Central memory CD4-positive, alpha-beta T cell (primary cell): ENCODE results near the gene LAMA5.

Source experiments
- DNase-seq: peaks from one replicate; pipeline ENCODE4 v3.0.0; 2022

The LAMA5 gene

GRCh38 chr20:62342910-62343309 is 24.2 kb downstream of the LAMA5 start:
- no peak for DNase-seq

GRCh38 chr20:62339647-62340062 is 27.5 kb downstream of the LAMA5 start:
- DNase-seq = no peak

- DNase-seq = no peak
Observed at GRCh38 chr20:62338294-62338620, 28.9 kb downstream of the LAMA5 start.

GRCh38 chr20:62337558-62338293 is 29.4 kb downstream of the LAMA5 start:
- no peak for DNase-seq

- no peak for DNase-seq
Observed at GRCh38 chr20:62336775-62337557, 30.1 kb downstream of the LAMA5 start.

- no peak for DNase-seq
Observed at GRCh38 chr20:62336329-62336728, 30.8 kb downstream of the LAMA5 start.

GRCh38 chr20:62335532-62335931 is 31.6 kb downstream of the LAMA5 start:
- no peak for DNase-seq

GRCh38 chr20:62334881-62335280 is 32.2 kb downstream of the LAMA5 start:
- DNase-seq = no peak

GRCh38 chr20:62333820-62334595 is 33.1 kb downstream of the LAMA5 start:
- DNase-seq = no peak

GRCh38 chr20:62332989-62333819 is 33.9 kb downstream of the LAMA5 start:
- DNase-seq = no peak

GRCh38 chr20:62332421-62332820 is 34.7 kb downstream of the LAMA5 start:
- no peak for DNase-seq

GRCh38 chr20:62331347-62331746 is 35.8 kb downstream of the LAMA5 start:
- no peak for DNase-seq

GRCh38 chr20:62330576-62331317 is 36.4 kb downstream of the LAMA5 start:
- DNase-seq = no peak

- DNase-seq = no peak
Observed at GRCh38 chr20:62329389-62330377, 37.4 kb downstream of the LAMA5 start.

- no peak for DNase-seq
Observed at GRCh38 chr20:62328684-62329388, 38.3 kb downstream of the LAMA5 start.

GRCh38 chr20:62327726-62328495 is 39.2 kb downstream of the LAMA5 start:
- no peak for DNase-seq

GRCh38 chr20:62326959-62327725 is 40.0 kb downstream of the LAMA5 start:
- DNase-seq = no peak

- no peak for DNase-seq
Observed at GRCh38 chr20:62326559-62326958, 40.6 kb downstream of the LAMA5 start.
